Ishikawa (cell line): ENCODE measurements around the gene NACC2.

Experiments
- TAF1 ChIP-seq: IDR thresholded peaks from 2 replicates; pipeline ENCODE4 v1.6.1; 2012; ENCODE audit warnings: low read depth, mild to moderate bottlenecking
- TF ChIP-seq, protein P1 (sequence below): IDR thresholded peaks from 2 replicates; pipeline ENCODE4 v1.6.1; 2012; ENCODE audit warnings: low read depth, mild to moderate bottlenecking

DNA sequence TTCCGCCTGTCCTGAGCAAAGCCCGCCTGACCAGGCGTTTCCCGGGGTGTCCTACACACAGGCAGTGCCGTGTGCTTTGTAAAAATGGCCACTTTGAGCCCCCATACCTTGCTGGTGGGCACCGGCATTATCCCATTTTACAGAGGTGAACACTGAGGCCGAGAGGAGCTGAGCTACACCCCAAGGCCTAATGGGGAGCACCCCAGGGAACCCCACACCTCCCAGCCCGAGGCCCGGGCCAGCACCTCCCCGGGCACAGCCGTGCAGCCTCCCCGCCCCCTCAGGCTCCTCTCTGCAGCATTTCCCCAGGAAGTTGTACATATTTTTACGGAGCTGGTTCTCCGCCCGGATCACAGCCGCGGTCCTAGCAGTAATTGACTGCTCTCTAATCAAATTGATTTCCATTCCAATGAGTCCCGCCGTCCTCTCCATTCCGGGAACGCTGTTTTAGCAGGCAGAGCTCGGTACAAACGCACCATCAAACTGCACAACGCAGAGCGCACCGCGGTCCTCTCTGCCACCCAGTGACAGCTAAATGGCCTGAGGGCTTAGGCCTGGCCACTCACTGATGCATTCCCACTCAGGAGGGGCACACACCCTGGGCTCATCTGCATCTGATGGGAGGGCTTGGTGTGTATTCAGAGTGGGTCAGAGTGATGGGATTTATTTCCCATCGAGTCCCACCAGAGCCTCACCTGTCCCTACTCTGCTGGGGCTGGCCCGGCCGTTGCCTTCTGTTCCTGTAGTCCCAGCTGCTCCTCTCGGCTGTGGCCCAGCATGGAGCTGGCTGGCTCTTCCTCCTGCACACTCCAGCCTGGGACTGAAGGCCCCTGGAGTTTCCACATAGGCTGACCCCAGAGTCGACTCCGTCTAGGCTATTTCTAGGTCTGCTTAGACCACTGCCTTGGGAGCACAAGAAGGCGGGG, 97.7 kb downstream of the NACC2 start:
- no peak for TF ChIP-seq TAF1
- TF ChIP-seq, protein P1, sequence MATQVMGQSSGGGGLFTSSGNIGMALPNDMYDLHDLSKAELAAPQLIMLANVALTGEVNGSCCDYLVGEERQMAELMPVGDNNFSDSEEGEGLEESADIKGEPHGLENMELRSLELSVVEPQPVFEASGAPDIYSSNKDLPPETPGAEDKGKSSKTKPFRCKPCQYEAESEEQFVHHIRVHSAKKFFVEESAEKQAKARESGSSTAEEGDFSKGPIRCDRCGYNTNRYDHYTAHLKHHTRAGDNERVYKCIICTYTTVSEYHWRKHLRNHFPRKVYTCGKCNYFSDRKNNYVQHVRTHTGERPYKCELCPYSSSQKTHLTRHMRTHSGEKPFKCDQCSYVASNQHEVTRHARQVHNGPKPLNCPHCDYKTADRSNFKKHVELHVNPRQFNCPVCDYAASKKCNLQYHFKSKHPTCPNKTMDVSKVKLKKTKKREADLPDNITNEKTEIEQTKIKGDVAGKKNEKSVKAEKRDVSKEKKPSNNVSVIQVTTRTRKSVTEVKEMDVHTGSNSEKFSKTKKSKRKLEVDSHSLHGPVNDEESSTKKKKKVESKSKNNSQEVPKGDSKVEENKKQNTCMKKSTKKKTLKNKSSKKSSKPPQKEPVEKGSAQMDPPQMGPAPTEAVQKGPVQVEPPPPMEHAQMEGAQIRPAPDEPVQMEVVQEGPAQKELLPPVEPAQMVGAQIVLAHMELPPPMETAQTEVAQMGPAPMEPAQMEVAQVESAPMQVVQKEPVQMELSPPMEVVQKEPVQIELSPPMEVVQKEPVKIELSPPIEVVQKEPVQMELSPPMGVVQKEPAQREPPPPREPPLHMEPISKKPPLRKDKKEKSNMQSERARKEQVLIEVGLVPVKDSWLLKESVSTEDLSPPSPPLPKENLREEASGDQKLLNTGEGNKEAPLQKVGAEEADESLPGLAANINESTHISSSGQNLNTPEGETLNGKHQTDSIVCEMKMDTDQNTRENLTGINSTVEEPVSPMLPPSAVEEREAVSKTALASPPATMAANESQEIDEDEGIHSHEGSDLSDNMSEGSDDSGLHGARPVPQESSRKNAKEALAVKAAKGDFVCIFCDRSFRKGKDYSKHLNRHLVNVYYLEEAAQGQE = no peak
